HFFc6 (cell line): ENCODE measurements around the gene FAH. TPM values are rescaled to one million over a fixed set of nuclear protein-coding genes. Genes with fewer than 3 reads are reported as not detected.

Experiments
- DNase-seq: peaks from one replicate; pipeline ENCODE4 v3.0.0-alpha.2; 2018
- H3K27ac Mint-ChIP-seq: 2 replicates; pipeline ENCODE4 v1.8.0; 2020; ENCODE audit warnings: mild to moderate bottlenecking, mixed read lengths
- H3K27me3 Mint-ChIP-seq: 2 replicates; pipeline ENCODE4 v1.8.0; 2021; ENCODE audit warnings: mild to moderate bottlenecking, moderate library complexity, mixed read lengths; ENCODE audit not compliant: insufficient read depth
- H3K36me3 Mint-ChIP-seq: 2 replicates; pipeline ENCODE4 v1.8.0; 2021; ENCODE audit warnings: low read depth, mixed read lengths
- H3K4me1 Mint-ChIP-seq: 2 replicates; pipeline ENCODE4 v1.8.0; 2020; ENCODE audit warnings: low read depth, mixed read lengths
- H3K4me3 Mint-ChIP-seq: 2 replicates; pipeline ENCODE4 v1.8.0; 2020; ENCODE audit warnings: mild to moderate bottlenecking, moderate library complexity, mixed read lengths
- H3K9me3 Mint-ChIP-seq: 2 replicates; pipeline ENCODE4 v1.8.0; 2020; ENCODE audit warnings: mild to moderate bottlenecking, mixed read lengths
- CTCF ChIP-seq: fragments of 200-600 bp; sonication (generic); IDR thresholded peaks from 2 replicates; pipeline ENCODE4 v1.5.0; 2021; ENCODE audit warnings: antibody characterized with exemption, mild to moderate bottlenecking
- total RNA-seq, 6 experiments: library from RNA; stranded (reverse); fragmentation: NEBNext Ultra II Directional; extraction: Animal tissue kit (Norgen Biotek cat#: 25700); gene quantifications; 2 replicates in 1 of 6; 3 replicates in 5 of 6; pipeline ENCODE4 v1.2.3, GENCODE V29; 2021

Gene FAH
- total RNA-seq, 6 experiments from 2014 or later = 51.1 to 75.4 (median 61.1) TPM

- H3K36me3 Mint-ChIP-seq = no peaks in the 10 kb centered on the region
- H3K4me3 Mint-ChIP-seq = no peak overlapping the region
- no peaks in the 10 kb centered on the region for H3K9me3 Mint-ChIP-seq
- no peak for TF ChIP-seq CTCF
- no peak for DNase-seq
- H3K4me1 Mint-ChIP-seq = no peaks in the 10 kb centered on the region
- H3K27ac Mint-ChIP-seq = no peak overlapping the region
- H3K27me3 Mint-ChIP-seq = peaks cover 19% of the 10 kb centered on the region
Measured at GRCh38 chr15:80201256-80202015, 48.6 kb downstream of the FAH start.

- peaks cover 19% of the 10 kb centered on the region for H3K27me3 Mint-ChIP-seq
- no peaks in the 10 kb centered on the region for H3K9me3 Mint-ChIP-seq
- no peak for TF ChIP-seq CTCF
- H3K4me3 Mint-ChIP-seq = no peak overlapping the region
- no peaks in the 10 kb centered on the region for H3K4me1 Mint-ChIP-seq
- H3K36me3 Mint-ChIP-seq = no peaks in the 10 kb centered on the region
- H3K27ac Mint-ChIP-seq = no peak overlapping the region
- no peak for DNase-seq
Measured at GRCh38 chr15:80202016-80202315, 49.2 kb downstream of the FAH start.

- H3K36me3 Mint-ChIP-seq = no peaks in the 10 kb centered on the region
- H3K4me3 Mint-ChIP-seq = no peak overlapping the region
- H3K9me3 Mint-ChIP-seq = no peaks in the 10 kb centered on the region
- no peak for DNase-seq
- peaks cover 21% of the 10 kb centered on the region for H3K27me3 Mint-ChIP-seq
- TF ChIP-seq CTCF = no peak
- H3K27ac Mint-ChIP-seq = no peak overlapping the region
- no peaks in the 10 kb centered on the region for H3K4me1 Mint-ChIP-seq
Measured at GRCh38 chr15:80202641-80203360, 50.0 kb downstream of the FAH start.

- no peak for DNase-seq
- Mint-ChIP-seq H3K4me3 (no peak overlapping the region), H3K36me3 (no peaks in the 10 kb centered on the region), H3K27me3 (peaks cover 20% of the 10 kb centered on the region), H3K9me3 (no peaks in the 10 kb centered on the region), H3K27ac (no peak overlapping the region), H3K4me1 (no peaks in the 10 kb centered on the region)
- TF ChIP-seq CTCF = no peak
Measured at GRCh38 chr15:80203361-80203885, 50.6 kb downstream of the FAH start.

- Mint-ChIP-seq H3K9me3 (no peaks in the 10 kb centered on the region), H3K4me1 (no peaks in the 10 kb centered on the region), H3K27ac (no peak overlapping the region), H3K27me3 (peaks cover 19% of the 10 kb centered on the region), H3K36me3 (no peaks in the 10 kb centered on the region), H3K4me3 (no peak overlapping the region)
- no peak for TF ChIP-seq CTCF
- no peak for DNase-seq
Measured at GRCh38 chr15:80204231-80204630, 51.4 kb downstream of the FAH start.
